Activated B cell treated with CpG ODN at 0.5 μM for 24 hours (primary cell): Measurements from ENCODE around the gene INSYN1. TPM values are rescaled to one million over a fixed set of nuclear protein-coding genes. Genes with fewer than 3 reads are reported as not detected.
"Not testable (repeated sequence)": the region's sequence is repeated elsewhere in the genome, so short reads cannot be mapped to it uniquely, and the experiment has no call there.

Experiments
- ATAC-seq: fragments of 200-7000 bp; cut with Tn5 transposase; one replicate; pipeline ENCODE4 v1.10.0; 2021; ENCODE audit warnings: low read depth, mild to moderate bottlenecking, moderate library complexity
- CTCF ChIA-PET: fragments of 350-600 bp; sonication (Branson Sonifier 250); formaldehyde crosslinking; loops from one replicate; lab custom pipeline; 2021; ENCODE audit warnings: antibody characterized with exemption; lab: Charles Lee
- POLR2A ChIA-PET: fragments of 350-600 bp; sonication (Branson Sonifier 250); formaldehyde crosslinking; loops from one replicate; lab custom pipeline; 2021; ENCODE audit warnings: antibody characterized with exemption; lab: Charles Lee
- DNase-seq: peaks from one replicate; pipeline ENCODE4 v3.0.0; 2022
- H3K27ac Mint-ChIP-seq: one replicate; pipeline ENCODE4 v1.8.0; 2020; ENCODE audit warnings: mixed read lengths
- H3K27me3 Mint-ChIP-seq: one replicate; pipeline ENCODE4 v1.8.0; 2021; ENCODE audit warnings: mixed read lengths
- H3K36me3 Mint-ChIP-seq: one replicate; pipeline ENCODE4 v1.8.0; 2021; ENCODE audit warnings: low read depth, mixed read lengths
- H3K4me1 Mint-ChIP-seq: one replicate; pipeline ENCODE4 v1.8.0; 2021; ENCODE audit warnings: mixed read lengths
- H3K4me3 Mint-ChIP-seq: one replicate; pipeline ENCODE4 v1.8.0; 2020; ENCODE audit warnings: mild to moderate bottlenecking, mixed read lengths
- H3K9me3 Mint-ChIP-seq: one replicate; pipeline ENCODE4 v1.8.0; 2020; ENCODE audit warnings: mixed read lengths
- intact Hi-C: fragments of 100-400 bp; cut with micrococcal nuclease; formaldehyde crosslinking; loops from one replicate; pipeline ENCODE4 v1.15.1; 2024
- total RNA-seq: library from RNA; stranded (reverse); gene quantifications from 2 replicates; pipeline ENCODE4 v1.2.3, GENCODE V29; 2022
- TF ChIP-seq, protein P1 (sequence below): fragments of 200-600 bp; IDR thresholded peaks from one replicate; pipeline ENCODE4 v1.8.0; 2022; ENCODE audit warnings: antibody characterized with exemption, mild to moderate bottlenecking

Gene INSYN1
- total RNA-seq, 1 donor from 2014 or later, result not detected

DNA sequence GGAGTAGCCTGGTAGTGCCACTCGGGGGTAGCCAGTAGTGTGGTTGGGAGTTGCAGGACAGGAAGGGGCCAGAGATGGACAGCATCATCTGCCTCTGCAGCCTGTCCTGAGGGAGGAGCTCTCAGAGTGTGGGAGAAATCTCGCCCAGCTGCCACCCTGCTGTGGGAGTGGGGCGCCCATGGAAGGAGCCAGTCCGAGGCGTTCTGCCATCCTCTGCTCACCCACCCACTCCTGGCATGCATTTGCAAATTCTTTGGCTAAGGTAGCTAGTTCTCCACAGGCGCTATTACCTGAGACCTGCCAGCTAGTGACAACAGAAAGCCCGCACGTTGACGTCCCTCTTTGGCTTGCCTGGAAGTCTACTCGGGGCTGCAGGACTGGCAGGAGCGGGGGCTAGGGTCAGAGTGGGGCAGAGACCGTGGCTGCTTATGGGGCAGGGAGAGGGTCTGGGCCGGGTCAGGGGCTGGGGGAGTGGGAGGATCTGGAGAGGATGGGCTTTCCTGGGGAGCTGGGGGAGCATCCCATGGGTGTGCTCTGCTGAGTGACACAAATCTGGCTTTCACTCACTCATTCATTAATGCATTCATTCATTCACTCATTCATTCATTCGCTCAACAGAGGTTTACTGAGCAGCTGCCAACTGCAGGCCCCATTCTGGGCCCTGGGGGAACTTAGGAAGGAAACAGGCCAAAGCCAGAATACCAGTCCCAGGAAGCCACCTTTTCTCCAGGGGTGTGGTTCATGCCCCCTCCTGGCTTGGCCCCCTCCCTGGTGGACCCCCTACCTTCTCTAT lies 44.4 kb upstream of the INSYN1 start:
- TF ChIP-seq, protein P1, sequence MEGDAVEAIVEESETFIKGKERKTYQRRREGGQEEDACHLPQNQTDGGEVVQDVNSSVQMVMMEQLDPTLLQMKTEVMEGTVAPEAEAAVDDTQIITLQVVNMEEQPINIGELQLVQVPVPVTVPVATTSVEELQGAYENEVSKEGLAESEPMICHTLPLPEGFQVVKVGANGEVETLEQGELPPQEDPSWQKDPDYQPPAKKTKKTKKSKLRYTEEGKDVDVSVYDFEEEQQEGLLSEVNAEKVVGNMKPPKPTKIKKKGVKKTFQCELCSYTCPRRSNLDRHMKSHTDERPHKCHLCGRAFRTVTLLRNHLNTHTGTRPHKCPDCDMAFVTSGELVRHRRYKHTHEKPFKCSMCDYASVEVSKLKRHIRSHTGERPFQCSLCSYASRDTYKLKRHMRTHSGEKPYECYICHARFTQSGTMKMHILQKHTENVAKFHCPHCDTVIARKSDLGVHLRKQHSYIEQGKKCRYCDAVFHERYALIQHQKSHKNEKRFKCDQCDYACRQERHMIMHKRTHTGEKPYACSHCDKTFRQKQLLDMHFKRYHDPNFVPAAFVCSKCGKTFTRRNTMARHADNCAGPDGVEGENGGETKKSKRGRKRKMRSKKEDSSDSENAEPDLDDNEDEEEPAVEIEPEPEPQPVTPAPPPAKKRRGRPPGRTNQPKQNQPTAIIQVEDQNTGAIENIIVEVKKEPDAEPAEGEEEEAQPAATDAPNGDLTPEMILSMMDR, result no peak
- no peak overlapping the region for H3K4me3 Mint-ChIP-seq
- H3K4me1 Mint-ChIP-seq, result no peaks in the 10 kb centered on the region
- H3K27me3 Mint-ChIP-seq, result no peaks in the 10 kb centered on the region
- CTCF ChIA-PET, result no interaction called here
- no peaks in the 10 kb centered on the region for H3K36me3 Mint-ChIP-seq
- no peak for DNase-seq
- POLR2A ChIA-PET, result no interaction called here
- no peak for ATAC-seq
- H3K27ac Mint-ChIP-seq, result no peak overlapping the region
- no peaks in the 10 kb centered on the region for H3K9me3 Mint-ChIP-seq
- intact Hi-C loops, result no loop called here

DNA sequence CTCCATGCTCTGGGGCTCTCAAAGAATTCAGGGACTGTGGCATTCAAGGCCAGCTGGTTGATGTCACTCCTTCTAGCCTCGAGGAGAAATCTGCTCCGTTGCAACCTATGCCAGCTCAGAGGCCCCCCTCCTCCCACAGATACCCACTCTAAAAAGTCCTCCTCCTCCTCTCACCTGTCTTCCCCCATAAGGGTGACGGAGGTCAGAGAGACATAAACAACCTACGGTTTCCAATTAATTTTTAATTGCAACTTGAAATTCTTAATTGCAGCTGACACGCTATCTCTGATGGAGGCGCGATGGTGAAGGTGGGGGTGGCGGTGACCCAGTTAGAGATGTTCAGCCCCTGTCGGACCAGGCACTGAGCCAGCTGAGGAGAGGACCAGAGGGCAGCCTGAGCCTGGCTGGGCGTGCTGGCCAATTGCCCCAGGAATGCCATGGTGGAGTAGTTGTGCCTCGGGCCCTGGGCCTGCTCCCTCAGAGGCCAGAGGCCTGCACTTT lies 43.2 kb upstream of the INSYN1 start:
- ChIA-PET POLR2A (no interaction called here), CTCF (no interaction called here)
- Mint-ChIP-seq H3K27ac (no peak overlapping the region), H3K4me1 (no peaks in the 10 kb centered on the region), H3K4me3 (no peak overlapping the region), H3K27me3 (no peaks in the 10 kb centered on the region), H3K9me3 (no peaks in the 10 kb centered on the region), H3K36me3 (no peaks in the 10 kb centered on the region)
- DNase-seq (no peak), ATAC-seq (no peak)
- intact Hi-C loops, result no loop called here
- TF ChIP-seq, protein P1, result no peak

DNA sequence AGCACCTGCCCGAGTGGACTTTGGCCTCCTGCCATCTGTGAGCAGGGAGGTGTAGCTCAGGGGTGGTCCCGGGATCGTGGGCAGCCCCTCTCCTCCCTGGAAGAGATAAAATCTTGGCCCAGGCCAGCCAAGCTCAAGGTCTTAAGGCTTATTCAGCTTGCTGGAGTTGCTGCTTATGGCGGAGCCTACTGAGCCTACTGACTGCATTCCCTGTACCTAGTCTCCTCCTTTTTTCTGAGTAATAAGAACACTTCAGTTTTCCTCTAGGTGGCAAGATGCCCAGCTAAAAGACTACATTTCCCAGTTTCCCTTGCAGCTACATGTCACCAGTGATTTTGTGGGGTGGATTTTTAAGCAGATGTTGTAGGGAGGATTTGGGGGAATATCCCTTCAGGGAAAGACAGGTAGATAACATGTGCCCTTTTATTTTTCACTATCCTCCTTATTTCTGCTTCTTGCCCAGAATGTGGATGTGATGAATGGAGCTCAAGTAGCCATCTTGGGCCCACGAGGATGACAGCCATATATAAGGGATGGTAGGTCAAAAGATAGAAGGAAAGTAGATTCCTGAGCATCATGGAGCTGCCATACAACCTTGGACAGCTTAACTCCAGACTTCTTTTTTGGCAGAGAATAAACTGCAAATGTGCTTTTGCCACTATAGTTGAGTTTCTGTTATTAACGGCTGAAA lies 41.4 kb upstream of the INSYN1 start:
- no peak overlapping the region for H3K27ac Mint-ChIP-seq
- peaks cover 2% of the 10 kb centered on the region for H3K27me3 Mint-ChIP-seq
- no peak for ATAC-seq
- H3K9me3 Mint-ChIP-seq, result no peaks in the 10 kb centered on the region
- CTCF ChIA-PET, result no interaction called here
- no peak overlapping the region for H3K4me3 Mint-ChIP-seq
- no peaks in the 10 kb centered on the region for H3K36me3 Mint-ChIP-seq
- POLR2A ChIA-PET, result no interaction called here
- intact Hi-C loops, result no loop called here
- no peaks in the 10 kb centered on the region for H3K4me1 Mint-ChIP-seq
- TF ChIP-seq, protein P1, result no peak
- no peak for DNase-seq

DNA sequence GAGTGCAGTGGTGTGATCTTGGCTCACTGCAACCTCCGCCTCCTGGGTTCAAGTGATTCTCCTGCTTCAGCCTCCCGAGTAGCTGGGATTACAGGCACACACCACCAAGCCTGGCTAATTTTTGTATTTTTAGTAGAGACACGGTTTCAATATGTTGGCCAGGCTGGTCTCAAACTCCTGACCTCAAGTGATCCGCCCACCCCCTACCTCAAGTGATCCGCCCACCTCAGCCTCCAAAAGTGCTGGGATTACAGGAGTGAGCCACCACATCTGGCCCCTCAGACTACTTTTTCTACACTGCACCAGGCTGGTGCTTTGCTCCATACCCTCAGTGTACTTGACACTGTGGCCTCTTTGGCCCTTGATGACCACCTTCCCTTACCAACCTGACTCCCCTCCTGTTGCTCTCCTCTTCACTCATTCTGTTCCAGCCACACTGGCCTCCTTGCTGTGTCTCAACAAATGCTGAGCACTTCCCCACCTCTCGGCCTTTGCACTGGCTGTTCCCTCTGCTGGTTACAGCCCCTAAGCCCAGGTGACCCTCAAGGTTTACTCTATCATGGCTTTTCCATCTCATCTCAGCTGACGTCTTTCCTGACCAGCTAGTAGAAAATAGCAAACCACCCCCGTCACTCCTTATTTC lies 39.9 kb upstream of the INSYN1 start:
- H3K4me1 Mint-ChIP-seq, ATAC-seq, H3K36me3 Mint-ChIP-seq, H3K27ac Mint-ChIP-seq, DNase-seq, POLR2A ChIA-PET, H3K4me3 Mint-ChIP-seq, intact Hi-C loops, CTCF ChIA-PET, H3K27me3 Mint-ChIP-seq, H3K9me3 Mint-ChIP-seq: not testable (repeated sequence)

DNA sequence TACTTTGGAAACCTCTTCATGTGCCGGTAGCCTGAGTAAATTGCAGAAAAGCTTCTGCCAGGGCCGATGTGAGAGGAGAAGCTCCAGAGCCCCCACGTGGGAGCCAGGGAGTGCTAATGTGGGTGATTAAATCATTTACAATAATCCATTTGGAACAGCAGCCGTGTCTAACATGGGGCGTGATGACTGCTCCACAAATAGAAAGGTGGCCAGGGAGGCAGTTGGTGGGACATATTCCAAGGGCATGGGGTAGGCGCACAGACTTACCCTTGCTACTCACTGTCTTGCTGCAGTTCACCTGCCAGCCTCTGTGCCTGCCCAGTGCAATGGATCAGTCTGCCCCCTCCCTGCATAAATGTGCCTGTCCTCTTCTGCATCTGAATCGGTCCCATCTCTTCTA lies 39.3 kb upstream of the INSYN1 start:
- intact Hi-C loops, result no loop called here
- ChIA-PET POLR2A (no interaction called here), CTCF (no interaction called here)
- H3K27ac Mint-ChIP-seq, result no peak overlapping the region
- TF ChIP-seq, protein P1, result no peak
- H3K9me3 Mint-ChIP-seq, result no peaks in the 10 kb centered on the region
- H3K36me3 Mint-ChIP-seq, result no peaks in the 10 kb centered on the region
- no peak overlapping the region for H3K4me3 Mint-ChIP-seq
- H3K4me1 Mint-ChIP-seq, result no peaks in the 10 kb centered on the region
- peaks cover 2% of the 10 kb centered on the region for H3K27me3 Mint-ChIP-seq
- DNase-seq, result no peak
- ATAC-seq, result no peak
